H9 (cell line): ENCODE results near the gene NCOR2. TPM values are rescaled to one million over a fixed set of nuclear protein-coding genes. Genes with fewer than 3 reads are reported as not detected.
A peak's percentile ranks its signal among the peaks of the same experiment; 100 is the strongest.

Source experiments
- DNase-seq: peaks from one replicate; pipeline ENCODE4 v3.0.0-alpha.2; 2017
- H2AFZ ChIP-seq: one replicate; pipeline ENCODE4 v1.6.1; 2013; ENCODE audit warnings: mild to moderate bottlenecking, low read length, control low read depth, moderate library complexity
- H2AK5ac ChIP-seq: 2 replicates; pipeline ENCODE4 v1.6.1; 2013; ENCODE audit warnings: low read length, control low read depth, mixed read lengths; ENCODE audit not compliant: insufficient read length
- H2BK120ac ChIP-seq: one replicate; pipeline ENCODE4 v1.6.1; 2013; ENCODE audit warnings: low read depth, mild to moderate bottlenecking, low read length, control low read depth, inconsistent platforms; ENCODE audit not compliant: poor library complexity, severe bottlenecking
- H2BK12ac ChIP-seq: 2 replicates; pipeline ENCODE4 v1.6.1; 2013; ENCODE audit warnings: low read length, control low read depth, mixed read lengths, low read depth; ENCODE audit not compliant: insufficient read length
- H2BK15ac ChIP-seq: 2 replicates; pipeline ENCODE4 v1.6.1; 2013; ENCODE audit warnings: low read depth, low read length, control low read depth
- H2BK20ac ChIP-seq: one replicate; pipeline ENCODE4 v1.6.1; 2013; ENCODE audit warnings: low read depth, mild to moderate bottlenecking, low read length, control low read depth, inconsistent platforms; ENCODE audit not compliant: poor library complexity, severe bottlenecking
- H2BK5ac ChIP-seq: 2 replicates; pipeline ENCODE4 v1.6.1; 2013; ENCODE audit warnings: low read length, control low read depth, mixed read lengths; ENCODE audit not compliant: insufficient read length
- H3K14ac ChIP-seq: 2 replicates; pipeline ENCODE4 v1.6.1; 2013; ENCODE audit warnings: low read length, control low read depth; ENCODE audit not compliant: insufficient read depth
- H3K18ac ChIP-seq: 2 replicates; pipeline ENCODE4 v1.6.1; 2013; ENCODE audit warnings: low read depth, mild to moderate bottlenecking, mixed read lengths, low read length, control low read depth; ENCODE audit not compliant: insufficient read length
- H3K23ac ChIP-seq: 2 replicates; pipeline ENCODE4 v1.6.1; 2013; ENCODE audit warnings: low read length, control low read depth, mixed read lengths, low read depth; ENCODE audit not compliant: insufficient read length
- H3K23me2 ChIP-seq: 2 replicates; pipeline ENCODE4 v1.6.1; 2013; ENCODE audit warnings: low read depth, mild to moderate bottlenecking, mixed read lengths, low read length, control low read depth; ENCODE audit not compliant: insufficient read length, poor library complexity, severe bottlenecking
- H3K27ac ChIP-seq: 2 replicates; pipeline ENCODE4 v1.5.1; 2013; ENCODE audit warnings: low read length, control low read depth, mixed read lengths, low read depth; ENCODE audit not compliant: insufficient read length
- H3K27me3 ChIP-seq: 2 replicates; pipeline ENCODE4 v1.6.1; 2013; ENCODE audit warnings: low read length, control low read depth, inconsistent platforms; ENCODE audit not compliant: insufficient read depth
- H3K4ac ChIP-seq: 2 replicates; pipeline ENCODE4 v1.6.1; 2013; ENCODE audit warnings: low read depth, mild to moderate bottlenecking, control low read depth, inconsistent platforms, low read length, moderate library complexity
- H3K4me1 ChIP-seq: 2 replicates; pipeline ENCODE4 v1.6.1; 2013; ENCODE audit warnings: low read length, control low read depth, inconsistent platforms; ENCODE audit not compliant: insufficient read depth
- H3K4me2 ChIP-seq: 2 replicates; pipeline ENCODE4 v1.6.1; 2013; ENCODE audit warnings: low read length, control low read depth, mixed read lengths; ENCODE audit not compliant: insufficient read length, insufficient read depth
- H3K56ac ChIP-seq: 2 replicates; pipeline ENCODE4 v1.6.1; 2013; ENCODE audit warnings: low read depth, mild to moderate bottlenecking, mixed read lengths, low read length, control low read depth; ENCODE audit not compliant: insufficient read length
- H3K79me1 ChIP-seq: 2 replicates; pipeline ENCODE4 v1.6.1; 2013; ENCODE audit warnings: low read depth, mild to moderate bottlenecking, moderate library complexity, low read length, control low read depth, inconsistent platforms; ENCODE audit not compliant: insufficient read depth, poor library complexity, severe bottlenecking
- H3K79me2 ChIP-seq: 2 replicates; pipeline ENCODE4 v1.6.1; 2013; ENCODE audit warnings: low read length, control low read depth, inconsistent platforms; ENCODE audit not compliant: insufficient read depth
- H3K9ac ChIP-seq: 2 replicates; pipeline ENCODE4 v1.6.1; 2013; ENCODE audit warnings: low read length, control low read depth, mixed read lengths; ENCODE audit not compliant: insufficient read length; ENCODE audit errors: extremely low read depth
- H3K9me3 ChIP-seq: one replicate; pipeline ENCODE4 v1.6.1; 2013; ENCODE audit warnings: low read depth, low read length, inconsistent platforms; ENCODE audit not compliant: control insufficient read depth
- H3T11ph ChIP-seq: one replicate; pipeline ENCODE4 v1.6.1; 2013; ENCODE audit warnings: mild to moderate bottlenecking, low read length, control low read depth, inconsistent platforms
- H4K20me1 ChIP-seq: one replicate; pipeline ENCODE4 v1.6.1; 2013; ENCODE audit not compliant: control insufficient read depth, insufficient read length, insufficient read depth
- H4K5ac ChIP-seq: 2 replicates; pipeline ENCODE4 v1.6.1; 2013; ENCODE audit warnings: low read depth, mild to moderate bottlenecking, mixed read lengths, low read length, control low read depth; ENCODE audit not compliant: insufficient read length
- H4K8ac ChIP-seq: replicated peaks from 2 replicates; pipeline ENCODE4 v1.6.1; 2013; ENCODE audit warnings: low read length, control low read depth, mixed read lengths, low read depth; ENCODE audit not compliant: insufficient read length
- H4K91ac ChIP-seq: 2 replicates; pipeline ENCODE4 v1.6.1; 2013; ENCODE audit warnings: low read depth, mild to moderate bottlenecking, moderate library complexity, mixed read lengths, low read length, control low read depth; ENCODE audit not compliant: insufficient read length
- H3K27ac Mint-ChIP-seq, 3 experiments: 2 replicates in 2 of 3; 3 replicates in 1 of 3; pipeline ENCODE4 v1.8.0; 2020 to 2021; ENCODE audit warnings: mixed read lengths in 3 of 3, mild to moderate bottlenecking in 1 of 3, moderate library complexity in 1 of 3
- H3K27me3 Mint-ChIP-seq: 2 replicates; pipeline ENCODE4 v1.8.0; 2021; ENCODE audit warnings: low read depth, mild to moderate bottlenecking, moderate library complexity, mixed read lengths
- H3K36me3 Mint-ChIP-seq, 3 experiments: 2 replicates in 2 of 3; 3 replicates in 1 of 3; pipeline ENCODE4 v1.8.0; 2020 to 2021; ENCODE audit warnings: low read depth in 3 of 3, mixed read lengths in 3 of 3; ENCODE audit not compliant: insufficient read depth in 1 of 3
- H3K4me1 Mint-ChIP-seq, 2 experiments: 2 replicates each; pipeline ENCODE4 v1.8.0; 2020; ENCODE audit warnings: mixed read lengths in 2 of 2
- H3K4me3 Mint-ChIP-seq, 2 experiments: 2 replicates in 1 of 2; 3 replicates in 1 of 2; pipeline ENCODE4 v1.8.0; 2020 to 2021; ENCODE audit warnings: mild to moderate bottlenecking in 2 of 2, mixed read lengths in 2 of 2, moderate library complexity in 1 of 2
- H3K9me3 Mint-ChIP-seq, 2 experiments: 2 replicates in 1 of 2; 3 replicates in 1 of 2; pipeline ENCODE4 v1.8.0; 2020; ENCODE audit warnings: mild to moderate bottlenecking in 2 of 2, mixed read lengths in 2 of 2, moderate library complexity in 1 of 2
- CTCF ChIP-seq: fragments of 200-600 bp; sonication (generic); conservative IDR thresholded peaks from 3 replicates; pipeline ENCODE4 v1.8.0; 2021; ENCODE audit warnings: antibody characterized with exemption, mild to moderate bottlenecking
- WGBS: extraction: QIAGEN DNeasy Blood & Tissue Kit; methylation state at CpG from one replicate; pipeline ENCODE4 v1.1.7; 2013; ENCODE audit warnings: missing lambda C conversion rate, low lambda C conversion rate, mixed read lengths; ENCODE audit not compliant: insufficient read length; ENCODE audit errors: extremely low coverage; 5-methylcytosine and 5-hydroxymethylcytosine counted together
- total RNA-seq: library from RNA; stranded (reverse); gene quantifications from 2 replicates; pipeline ENCODE4 v1.2.1, GENCODE V29; 2021

Gene NCOR2
- total RNA-seq, 1 experiment from 2014 or later: 226 TPM

GRCh38 chr12:124605883-124606774, 38.7 kb upstream of the NCOR2 start:
- no peaks in the 10 kb centered on the region for H3K27me3 ChIP-seq
- H3K23ac ChIP-seq: no peak overlapping the region
- peaks cover 0 to 11% (median 0%) of the 10 kb centered on the region in 3 experiments; a peak in 3 of 7 replicates for H3K36me3 Mint-ChIP-seq
- no peak overlapping the region for H3K56ac ChIP-seq
- TF ChIP-seq CTCF: no peak
- no peak for DNase-seq
- H3K79me2 ChIP-seq: no peaks in the 10 kb centered on the region
- H3K9ac ChIP-seq: no peak overlapping the region
- no CpG with 5 or more reads among the region's 22 CpGs for WGBS
- H3K9me3 ChIP-seq: no peaks in the 10 kb centered on the region
- H3K79me1 ChIP-seq: no peaks in the 10 kb centered on the region
- H3T11ph ChIP-seq: no peak overlapping the region
- H2BK120ac ChIP-seq: peak overlapping the region; percentile 38
- H3K4me1 Mint-ChIP-seq: peaks cover 22% of the 10 kb centered on the region in 2 experiments
- no peak overlapping the region for H2BK5ac ChIP-seq
- no peaks in the 10 kb centered on the region for H3K23me2 ChIP-seq
- H2BK20ac ChIP-seq: no peak overlapping the region
- no peak overlapping the region for H4K5ac ChIP-seq
- no peak overlapping the region for H3K4ac ChIP-seq
- H4K91ac ChIP-seq: no peak overlapping the region
- no peak overlapping the region for H3K4me2 ChIP-seq
- H4K20me1 ChIP-seq: peaks cover 2% of the 10 kb centered on the region
- peaks cover 2% of the 10 kb centered on the region; the same call in 1 of the 2 replicates for H3K4me1 ChIP-seq
- H4K8ac ChIP-seq: no peak overlapping the region
- H2AFZ ChIP-seq: no peak overlapping the region
- H3K27me3 Mint-ChIP-seq: peaks cover 7% of the 10 kb centered on the region
- no peak overlapping the region for H2BK12ac ChIP-seq
- H2AK5ac ChIP-seq: no peak overlapping the region
- peaks cover 0 to 5% of the 10 kb centered on the region in 2 experiments; a peak in 2 of 5 replicates for H3K9me3 Mint-ChIP-seq
- no peak overlapping the region for H3K14ac ChIP-seq
- peak overlapping the region in 2 of 3 experiments; percentile 57 to 71; a peak in 2 of 7 replicates for H3K27ac Mint-ChIP-seq
- H3K18ac ChIP-seq: no peak overlapping the region
- H3K4me3 Mint-ChIP-seq: no peak overlapping the region
- no peak overlapping the region for H2BK15ac ChIP-seq
- H3K27ac ChIP-seq: no peak overlapping the region
